ENCODE measurements around the gene COX6A2.
A peak's percentile ranks its signal among the peaks of the same experiment; 100 is the strongest.

GRCh38 chr16:31458844-31459686, 30.9 kb upstream of the COX6A2 start, which contains the start of gene ARMC5:
- peak; percentile 66 for TF ChIP-seq CTCF (conservative IDR thresholded peaks at IDR 0.05)
- TF ChIP-seq EZH2 (IDR thresholded peaks at IDR 0.05; ENCODE audit: low read depth) = no peak
